Astrocyte (in vitro differentiated cells and primary cell): ENCODE measurements around the gene SMG1.
"Not testable (repeated sequence)": the region's sequence is repeated elsewhere in the genome, so short reads cannot be mapped to it uniquely, and the experiment has no call there.

Experiments
- CTCF ChIP-seq: IDR thresholded peaks from 2 replicates; pipeline ENCODE4 v1.5.1; 2011; ENCODE audit warnings: low read depth, mild to moderate bottlenecking, inconsistent platforms, low read length, moderate library complexity; ENCODE audit not compliant: insufficient read depth
- EZH2 ChIP-seq: IDR thresholded peaks from 2 replicates; pipeline ENCODE4 v1.6.1; 2012; ENCODE audit warnings: mild to moderate bottlenecking, low read length, inconsistent platforms; ENCODE audit not compliant: insufficient read depth

GRCh38 chr16:18759598-18760520 lies 166.3 kb downstream of the SMG1 start:
- TF ChIP-seq CTCF = peak; percentile 27
- not testable (repeated sequence) for TF ChIP-seq EZH2
